ENCODE data around the gene GALNT13. TPM values are rescaled to one million over a fixed set of nuclear protein-coding genes. Genes with fewer than 3 reads are reported as not detected.
A peak's percentile ranks its signal among the peaks of the same experiment; 100 is the strongest.

GALNT13 gene
- total RNA-seq, 2 donors from 2014 or later, result 0.33 to 5.7 TPM

DNA sequence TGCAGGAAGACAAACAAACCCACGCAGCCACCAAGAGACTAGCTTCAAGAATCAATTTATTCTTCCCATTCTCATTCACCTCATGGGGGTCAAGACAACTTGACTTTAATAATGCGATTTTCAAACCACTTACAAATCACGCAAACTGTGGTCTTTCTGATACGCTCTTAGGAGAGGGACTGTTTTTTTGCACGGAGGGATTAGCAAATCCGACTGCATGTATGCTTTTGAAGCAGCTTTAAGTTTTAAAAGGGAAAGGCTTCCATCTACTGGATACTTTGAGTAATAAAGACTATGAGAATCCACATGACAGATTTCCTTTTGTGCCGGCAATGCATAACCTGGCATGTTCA lies 503.8 kb downstream of the GALNT13 start:
- Histone ChIP-seq H3K27me3 (no peaks in the 10 kb centered on the region), H3K36me3 (replicated peaks in 1 of 2; ENCODE audit: insufficient read depth in 1 of 2, low read depth in 2 of 2) (no peaks in the 10 kb centered on the region), H3K4me3 (no peak overlapping the region), H3K27ac (no peak overlapping the region), H3K4me1 (no peaks in the 10 kb centered on the region), H3K9me3 (no peaks in the 10 kb centered on the region)
- intact Hi-C loops (cut with DNase I), result no loop called here
- ATAC-seq, result peak; percentile 68
- peak in 1 of 4 donors; percentile 2 for DNase-seq
- no peak for TF ChIP-seq POLR2A (IDR thresholded peaks at IDR 0.05)
- TF ChIP-seq, protein P1, sequence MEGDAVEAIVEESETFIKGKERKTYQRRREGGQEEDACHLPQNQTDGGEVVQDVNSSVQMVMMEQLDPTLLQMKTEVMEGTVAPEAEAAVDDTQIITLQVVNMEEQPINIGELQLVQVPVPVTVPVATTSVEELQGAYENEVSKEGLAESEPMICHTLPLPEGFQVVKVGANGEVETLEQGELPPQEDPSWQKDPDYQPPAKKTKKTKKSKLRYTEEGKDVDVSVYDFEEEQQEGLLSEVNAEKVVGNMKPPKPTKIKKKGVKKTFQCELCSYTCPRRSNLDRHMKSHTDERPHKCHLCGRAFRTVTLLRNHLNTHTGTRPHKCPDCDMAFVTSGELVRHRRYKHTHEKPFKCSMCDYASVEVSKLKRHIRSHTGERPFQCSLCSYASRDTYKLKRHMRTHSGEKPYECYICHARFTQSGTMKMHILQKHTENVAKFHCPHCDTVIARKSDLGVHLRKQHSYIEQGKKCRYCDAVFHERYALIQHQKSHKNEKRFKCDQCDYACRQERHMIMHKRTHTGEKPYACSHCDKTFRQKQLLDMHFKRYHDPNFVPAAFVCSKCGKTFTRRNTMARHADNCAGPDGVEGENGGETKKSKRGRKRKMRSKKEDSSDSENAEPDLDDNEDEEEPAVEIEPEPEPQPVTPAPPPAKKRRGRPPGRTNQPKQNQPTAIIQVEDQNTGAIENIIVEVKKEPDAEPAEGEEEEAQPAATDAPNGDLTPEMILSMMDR (IDR thresholded peaks at IDR 0.05), result peak in 5 of 7 experiments; percentile 6 to 46 (median 31)
- WGBS, 2 donors, result 2% methylated on average over 7 of the region's 7 CpGs

DNA sequence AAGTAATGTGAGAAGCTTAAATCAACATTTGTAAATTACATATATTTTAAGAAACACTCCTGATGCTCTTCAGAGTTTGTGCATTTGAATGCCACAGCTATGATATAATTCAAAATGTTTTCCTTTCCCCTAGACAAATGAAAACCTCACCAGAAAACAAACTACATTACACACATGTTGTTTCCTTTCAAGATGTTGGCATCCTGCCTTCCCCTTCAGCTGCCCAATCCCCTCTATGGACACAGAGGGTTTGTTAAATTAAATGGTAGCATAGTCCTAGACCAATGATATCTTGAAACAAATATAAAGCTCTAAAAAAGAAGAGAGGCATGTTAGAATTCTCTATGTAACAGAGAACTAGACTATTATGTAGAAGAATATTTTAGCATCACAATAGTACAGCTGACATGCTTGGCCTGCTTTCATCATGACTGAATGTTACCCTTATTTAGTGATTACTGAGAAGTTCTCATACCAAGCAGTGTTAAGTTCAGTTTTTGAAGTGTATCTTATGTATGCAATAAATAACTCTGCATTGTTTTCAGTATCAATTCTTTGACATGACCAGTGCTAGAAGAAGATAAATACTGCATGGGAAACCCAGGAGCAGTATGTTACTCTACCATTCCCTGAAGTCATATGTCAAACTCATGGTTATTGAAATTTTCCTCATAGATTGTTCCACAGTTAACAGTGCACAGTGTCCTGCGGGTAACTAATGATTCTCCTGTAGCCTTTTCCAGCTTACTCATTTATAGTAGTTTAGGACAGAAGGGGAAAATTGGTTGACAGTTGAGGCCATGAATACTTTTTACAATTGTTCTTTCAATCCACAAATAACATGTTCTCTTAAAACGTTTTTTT lies 510.4 kb downstream of the GALNT13 start:
- TF ChIP-seq, protein P1 (IDR thresholded peaks at IDR 0.05), result no peak
- TF ChIP-seq POLR2A (IDR thresholded peaks at IDR 0.05), result no peak
- Histone ChIP-seq H3K9me3 (no peaks in the 10 kb centered on the region), H3K4me1 (no peaks in the 10 kb centered on the region), H3K27me3 (no peaks in the 10 kb centered on the region), H3K27ac (no peak overlapping the region), H3K36me3 (replicated peaks in 1 of 2; ENCODE audit: insufficient read depth in 1 of 2, low read depth in 2 of 2) (no peaks in the 10 kb centered on the region), H3K4me3 (no peak overlapping the region)
- ATAC-seq (no peak), DNase-seq (no peak)
- WGBS, 2 donors, result 33 to 34% methylated on average over 2 of the region's 2 CpGs
- intact Hi-C loops (cut with DNase I), result no loop called here

DNA sequence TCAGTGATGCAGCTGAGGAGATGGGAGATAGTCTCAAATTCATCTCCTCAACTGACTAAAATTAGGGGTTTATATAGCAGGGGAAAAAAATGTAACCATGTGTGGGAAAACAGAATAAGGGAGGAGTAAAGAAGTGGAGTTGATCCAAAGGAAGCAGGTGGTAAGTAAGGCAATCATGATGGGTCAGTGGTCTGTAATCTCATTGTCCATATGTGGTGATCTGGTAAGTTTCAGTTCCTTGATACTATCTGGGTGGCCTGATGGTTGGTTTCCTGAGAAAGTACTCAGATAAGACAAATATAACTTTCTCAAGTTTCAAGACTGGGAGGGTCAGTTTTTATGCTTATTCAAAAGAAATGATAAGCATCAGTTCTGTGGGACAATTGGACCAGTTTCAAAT lies 514.5 kb downstream of the GALNT13 start:
- H3K4me1 ChIP-seq, result no peaks in the 10 kb centered on the region
- intact Hi-C loops (cut with DNase I), result no loop called here
- no peak overlapping the region for H3K27ac ChIP-seq
- no peak overlapping the region for H3K4me3 ChIP-seq
- no peaks in the 10 kb centered on the region for H3K36me3 ChIP-seq (replicated peaks in 1 of 2; ENCODE audit: insufficient read depth in 1 of 2, low read depth in 2 of 2)
- DNase-seq (no peak), ATAC-seq (no peak)
- TF ChIP-seq, protein P1 (IDR thresholded peaks at IDR 0.05), result no peak
- TF ChIP-seq POLR2A (IDR thresholded peaks at IDR 0.05), result no peak
- peaks cover 0 to 3% (median 0%) of the 10 kb centered on the region in 3 donors for H3K9me3 ChIP-seq
- H3K27me3 ChIP-seq, result no peaks in the 10 kb centered on the region

- ATAC-seq (no peak), DNase-seq (no peak)
- Histone ChIP-seq H3K27me3 (no peaks in the 10 kb centered on the region), H3K4me3 (no peak overlapping the region), H3K4me1 (no peaks in the 10 kb centered on the region), H3K9me3 (peaks cover 0 to 3% (median 0%) of the 10 kb centered on the region in 3 donors), H3K27ac (no peak overlapping the region), H3K36me3 (replicated peaks in 1 of 2; ENCODE audit: insufficient read depth in 1 of 2, low read depth in 2 of 2) (no peaks in the 10 kb centered on the region)
- 89 to 92% methylated on average over 1 of the region's 1 CpG for WGBS, 2 donors
- no peak for TF ChIP-seq POLR2A (IDR thresholded peaks at IDR 0.05)
- TF ChIP-seq, protein P1 (IDR thresholded peaks at IDR 0.05), result no peak
- intact Hi-C loops (cut with DNase I), result no loop called here
These were observed 519.3 kb downstream of the GALNT13 start for GRCh38 chr2:154391051-154391450.

- Histone ChIP-seq H3K4me1 (no peaks in the 10 kb centered on the region), H3K9me3 (peaks cover 0 to 3% (median 0%) of the 10 kb centered on the region in 3 donors), H3K36me3 (replicated peaks in 1 of 2; ENCODE audit: insufficient read depth in 1 of 2, low read depth in 2 of 2) (no peaks in the 10 kb centered on the region), H3K4me3 (no peak overlapping the region), H3K27ac (no peak overlapping the region), H3K27me3 (no peaks in the 10 kb centered on the region)
- intact Hi-C loops (cut with DNase I), result no loop called here
- ATAC-seq (no peak), DNase-seq (no peak)
- TF ChIP-seq, protein P1 (IDR thresholded peaks at IDR 0.05), result no peak
- no peak for TF ChIP-seq POLR2A (IDR thresholded peaks at IDR 0.05)
- 64 to 75% methylated on average over 1 of the region's 1 CpG for WGBS, 2 donors
These were observed 520.5 kb downstream of the GALNT13 start for GRCh38 chr2:154392256-154392655.
